Right atrium auricular region (tissue), 2 donors: Measurements from ENCODE around the gene PAGR1. TPM values are rescaled to one million over a fixed set of nuclear protein-coding genes. Genes with fewer than 3 reads are reported as not detected.

ENCODE experiments used
- DNase-seq: peaks from one replicate; pipeline ENCODE4 v3.0.0-alpha.2; 2019; ENCODE audit warnings: low spot score
- H3K27ac ChIP-seq, 2 donors: fragments of 200-600 bp; sonication (generic); 1 replicate in 1 of 2; 2 replicates in 1 of 2; pipeline ENCODE4 v1.5.1; 2016 to 2019
- H3K27me3 ChIP-seq, 2 donors: fragments of 200-600 bp; sonication (generic); one replicate each; pipeline versions ENCODE4 v1.5.1 to v1.6.0; 2017 to 2019
- H3K36me3 ChIP-seq: fragments of 200-600 bp; sonication (generic); one replicate; pipeline ENCODE4 v1.5.1; 2016
- H3K4me1 ChIP-seq, 2 donors: fragments of 200-600 bp; sonication (generic); one replicate each; pipeline versions ENCODE4 v1.5.1 to v1.6.0; 2017 to 2019
- H3K4me3 ChIP-seq, 2 donors: fragments of 200-600 bp; sonication (generic); 1 replicate in 1 of 2; 2 replicates in 1 of 2; pipeline ENCODE4 v1.5.1; 2017 to 2019; ENCODE audit warnings: mild to moderate bottlenecking in 1 of 2, moderate library complexity in 1 of 2
- H3K9me3 ChIP-seq, 2 donors: fragments of 200-600 bp; sonication (generic); one replicate each; pipeline ENCODE4 v1.5.1; 2019
- total RNA-seq, 2 donors: library from RNA; depleted of rRNA; stranded (reverse); fragments of >200 nt; gene quantifications; one replicate each; pipeline ENCODE4 v1.1.0, GENCODE V29; 2016
- TF ChIP-seq, protein P1 (sequence below), 2 donors: fragments of 200-600 bp; sonication (generic); IDR thresholded peaks; one replicate each; pipeline ENCODE4 v1.5.1; 2019; ENCODE audit warnings: antibody characterized with exemption in 2 of 2

The PAGR1 gene
- total RNA-seq, 2 donors from 2014 or later = 23.5 to 27.3 TPM

DNA sequence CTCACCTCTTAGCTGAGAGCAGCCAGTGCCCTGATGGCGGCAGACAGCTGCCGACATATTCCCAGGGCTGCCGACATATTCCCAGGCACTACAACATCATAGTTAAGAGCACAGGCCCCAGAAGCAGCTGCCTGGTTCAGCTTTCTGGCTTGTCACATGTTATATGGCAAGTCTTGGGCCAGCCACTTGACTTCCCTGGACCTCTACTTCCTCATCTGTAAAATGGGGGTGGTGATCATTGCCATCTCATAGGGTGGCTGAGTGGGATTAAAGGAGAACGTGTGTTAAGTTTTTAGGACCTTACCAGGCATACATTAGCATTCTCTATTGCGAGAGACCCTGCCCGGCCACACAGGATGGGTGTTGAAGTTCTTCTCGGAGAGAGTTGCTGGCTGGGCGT lies 28.0 kb downstream of the PAGR1 start:
- Histone ChIP-seq H3K27me3 (no peaks in the 10 kb centered on the region), H3K27ac (no peak overlapping the region), H3K4me1 (no peaks in the 10 kb centered on the region), H3K36me3 (peaks cover 83% of the 10 kb centered on the region), H3K9me3 (no peaks in the 10 kb centered on the region), H3K4me3 (no peak overlapping the region)
- TF ChIP-seq, protein P1, sequence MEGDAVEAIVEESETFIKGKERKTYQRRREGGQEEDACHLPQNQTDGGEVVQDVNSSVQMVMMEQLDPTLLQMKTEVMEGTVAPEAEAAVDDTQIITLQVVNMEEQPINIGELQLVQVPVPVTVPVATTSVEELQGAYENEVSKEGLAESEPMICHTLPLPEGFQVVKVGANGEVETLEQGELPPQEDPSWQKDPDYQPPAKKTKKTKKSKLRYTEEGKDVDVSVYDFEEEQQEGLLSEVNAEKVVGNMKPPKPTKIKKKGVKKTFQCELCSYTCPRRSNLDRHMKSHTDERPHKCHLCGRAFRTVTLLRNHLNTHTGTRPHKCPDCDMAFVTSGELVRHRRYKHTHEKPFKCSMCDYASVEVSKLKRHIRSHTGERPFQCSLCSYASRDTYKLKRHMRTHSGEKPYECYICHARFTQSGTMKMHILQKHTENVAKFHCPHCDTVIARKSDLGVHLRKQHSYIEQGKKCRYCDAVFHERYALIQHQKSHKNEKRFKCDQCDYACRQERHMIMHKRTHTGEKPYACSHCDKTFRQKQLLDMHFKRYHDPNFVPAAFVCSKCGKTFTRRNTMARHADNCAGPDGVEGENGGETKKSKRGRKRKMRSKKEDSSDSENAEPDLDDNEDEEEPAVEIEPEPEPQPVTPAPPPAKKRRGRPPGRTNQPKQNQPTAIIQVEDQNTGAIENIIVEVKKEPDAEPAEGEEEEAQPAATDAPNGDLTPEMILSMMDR (IDR thresholded peaks at IDR 0.05) = no peak
- DNase-seq = no peak

DNA sequence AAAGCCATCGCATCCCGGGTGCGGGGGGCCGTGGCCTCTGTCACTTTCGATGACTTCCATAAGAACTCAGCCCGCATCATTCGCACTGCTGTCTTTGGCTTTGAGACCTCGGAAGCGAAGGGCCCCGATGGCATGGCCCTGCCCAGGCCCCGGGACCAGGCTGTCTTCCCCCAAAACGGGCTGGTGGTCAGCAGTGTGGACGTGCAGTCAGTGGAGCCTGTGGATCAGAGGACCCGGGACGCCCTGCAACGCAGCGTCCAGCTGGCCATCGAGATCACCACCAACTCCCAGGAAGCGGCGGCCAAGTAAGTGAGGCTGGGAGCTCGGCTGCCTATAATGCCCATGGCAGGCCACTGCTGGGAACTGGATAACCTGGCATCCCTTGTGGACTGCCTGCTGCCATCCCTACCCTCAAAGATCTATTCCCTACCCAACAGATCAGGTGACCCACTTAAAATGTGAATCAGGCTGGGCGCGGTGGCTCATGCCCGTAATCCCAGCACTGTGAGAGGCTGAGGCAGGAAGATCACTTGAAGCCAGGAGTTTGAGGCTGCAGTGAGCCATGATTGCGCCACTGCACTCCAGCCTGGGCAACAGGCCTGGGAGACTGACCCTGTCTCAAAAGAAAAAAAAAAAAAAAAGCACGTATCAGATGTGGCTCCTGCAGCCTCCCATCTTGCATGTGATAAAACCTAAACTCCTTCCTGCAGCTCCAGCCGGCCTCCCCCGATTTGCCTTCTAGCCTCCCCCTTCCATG lies 28.8 kb downstream of the PAGR1 start:
- Histone ChIP-seq H3K9me3 (no peaks in the 10 kb centered on the region), H3K27ac (peak overlapping the region in 1 of 2 donors; percentile 23), H3K36me3 (peaks cover 76% of the 10 kb centered on the region), H3K4me1 (no peaks in the 10 kb centered on the region), H3K27me3 (no peaks in the 10 kb centered on the region), H3K4me3 (no peak overlapping the region)
- TF ChIP-seq, protein P1 (IDR thresholded peaks at IDR 0.05) = no peak
- DNase-seq = peak; percentile 80

DNA sequence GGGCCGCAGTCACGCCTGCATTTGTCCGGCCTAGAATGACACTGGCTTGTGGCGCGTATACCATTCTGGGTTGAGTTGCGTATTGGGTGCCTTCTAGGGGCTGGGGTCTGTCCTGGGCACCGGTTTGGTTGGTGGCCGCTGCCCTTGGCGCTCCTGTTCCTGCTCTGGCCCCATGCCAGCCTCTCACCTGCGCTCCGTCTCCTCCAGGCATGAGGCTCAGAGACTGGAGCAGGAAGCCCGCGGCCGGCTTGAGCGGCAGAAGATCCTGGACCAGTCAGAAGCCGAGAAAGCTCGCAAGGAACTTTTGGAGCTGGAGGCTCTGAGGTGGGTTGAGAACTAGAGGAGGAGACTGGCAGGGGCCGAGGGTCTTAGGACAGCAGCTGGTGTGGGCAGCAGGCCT lies 29.7 kb downstream of the PAGR1 start:
- Histone ChIP-seq H3K9me3 (no peaks in the 10 kb centered on the region), H3K36me3 (peaks cover 67% of the 10 kb centered on the region), H3K27ac (no peak overlapping the region), H3K4me3 (no peak overlapping the region), H3K27me3 (no peaks in the 10 kb centered on the region), H3K4me1 (no peaks in the 10 kb centered on the region)
- TF ChIP-seq, protein P1 (IDR thresholded peaks at IDR 0.05) = no peak
- DNase-seq = no peak

DNA sequence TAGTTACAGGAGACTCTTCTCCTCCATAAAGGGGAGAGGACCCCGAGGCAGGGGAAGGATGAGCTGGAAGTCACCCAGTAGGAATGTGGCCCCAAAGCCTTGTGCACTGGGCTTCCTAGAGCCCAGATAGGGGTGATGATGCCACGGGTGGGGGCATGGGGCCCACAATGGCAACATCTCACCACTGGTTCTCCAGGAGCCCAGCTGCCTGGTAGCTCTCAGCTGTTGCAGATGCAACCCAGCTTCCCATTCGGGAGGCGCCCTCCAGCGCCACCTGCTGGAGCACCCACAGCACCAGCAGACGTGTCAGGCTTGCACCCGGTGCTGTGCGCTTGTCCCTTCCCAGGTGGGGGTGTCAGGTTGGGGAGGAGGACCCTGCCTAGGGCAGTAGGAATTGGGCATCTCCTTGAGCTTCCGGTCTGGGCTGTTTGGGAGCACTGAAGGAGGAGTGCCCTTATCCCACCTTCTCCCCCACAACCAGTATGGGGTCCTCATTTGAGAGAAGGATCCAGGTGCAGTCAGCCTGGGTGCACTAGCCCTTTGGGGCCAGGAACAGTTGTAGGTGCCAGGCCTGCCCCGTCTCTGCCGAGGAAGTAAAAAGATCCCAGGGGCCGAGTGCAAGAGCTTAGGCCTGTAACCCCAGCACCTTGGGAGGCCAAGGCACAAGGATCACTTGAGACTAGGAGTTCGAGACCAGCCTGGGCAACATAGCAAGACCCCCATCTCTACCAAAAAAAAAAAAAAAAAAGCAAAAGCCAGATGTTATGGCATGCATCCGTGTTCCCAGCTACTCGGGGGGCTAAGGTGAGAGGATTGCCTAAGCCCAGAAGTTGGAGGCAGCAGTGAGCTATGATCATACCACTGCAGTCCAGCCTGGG lies 32.7 kb downstream of the PAGR1 start:
- H3K27me3 ChIP-seq = no peaks in the 10 kb centered on the region
- no peak overlapping the region for H3K4me3 ChIP-seq
- DNase-seq = peak; percentile 74
- no peaks in the 10 kb centered on the region for H3K9me3 ChIP-seq
- no peak overlapping the region for H3K27ac ChIP-seq
- TF ChIP-seq, protein P1 (IDR thresholded peaks at IDR 0.05) = peak; percentile 81 to 94
- H3K36me3 ChIP-seq = peaks cover 41% of the 10 kb centered on the region
- no peaks in the 10 kb centered on the region for H3K4me1 ChIP-seq

DNA sequence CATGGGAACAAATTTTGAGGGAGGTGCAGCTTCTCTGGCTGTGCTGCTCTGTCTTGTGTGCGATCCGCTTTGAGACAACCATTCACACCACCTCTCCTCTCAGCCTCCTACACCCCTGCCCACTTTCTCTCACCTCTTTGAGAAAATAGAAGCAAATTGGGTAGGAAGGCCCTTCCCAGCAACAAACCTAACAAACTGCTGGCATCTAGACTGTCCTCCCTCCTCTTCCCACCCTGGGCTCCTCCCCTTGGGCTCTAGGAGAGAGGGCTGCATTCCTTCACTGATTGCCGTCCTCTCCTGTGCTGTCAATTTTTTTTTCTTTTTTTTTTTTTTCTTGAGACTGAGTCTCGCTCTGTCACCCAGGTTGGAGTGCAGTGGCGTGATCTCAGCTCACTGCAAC lies 33.6 kb downstream of the PAGR1 start:
- Histone ChIP-seq H3K9me3 (no peaks in the 10 kb centered on the region), H3K36me3 (peaks cover 32% of the 10 kb centered on the region), H3K4me1 (no peaks in the 10 kb centered on the region), H3K4me3 (no peak overlapping the region), H3K27me3 (no peaks in the 10 kb centered on the region), H3K27ac (no peak overlapping the region)
- no peak for DNase-seq
- TF ChIP-seq, protein P1 (IDR thresholded peaks at IDR 0.05) = no peak
